Muscle layer of duodenum (tissue), 2 donors: Measurements from ENCODE around the gene LTBP4.

Experiments used
- H3K27ac ChIP-seq: one replicate; pipeline ENCODE4 v1.7.0; 2013; ENCODE audit warnings: mild to moderate bottlenecking, low read length
- H3K27me3 ChIP-seq: one replicate; pipeline ENCODE4 v1.7.0; 2013; ENCODE audit warnings: low read depth, mild to moderate bottlenecking, control low read depth, low read length
- H3K36me3 ChIP-seq, 2 donors: one replicate each; pipeline ENCODE4 v1.7.0; 2013; ENCODE audit warnings: low read length in 2 of 2, control low read depth in 1 of 2, mild to moderate bottlenecking in 1 of 2; ENCODE audit not compliant: insufficient read depth in 2 of 2, control insufficient read depth in 1 of 2
- H3K4me1 ChIP-seq, 2 donors: one replicate each; pipeline ENCODE4 v1.7.0; 2013; ENCODE audit warnings: low read length in 2 of 2, mild to moderate bottlenecking in 2 of 2, control low read depth in 1 of 2, moderate library complexity in 1 of 2; ENCODE audit not compliant: insufficient read depth in 2 of 2, control insufficient read depth in 1 of 2
- H3K4me3 ChIP-seq, 2 donors: one replicate each; pipeline ENCODE4 v1.7.0; 2013; ENCODE audit warnings: low read length in 2 of 2, low read depth in 1 of 2, mild to moderate bottlenecking in 1 of 2
- H3K9me3 ChIP-seq, 2 donors: one replicate each; pipeline ENCODE4 v1.7.0; 2013; ENCODE audit warnings: low read length in 2 of 2, control low read depth in 1 of 2, mild to moderate bottlenecking in 1 of 2; ENCODE audit not compliant: control insufficient read depth in 1 of 2
- donor health status: healthy.

LTBP4 gene

GRCh38 chr19:40565355-40565754 lies 35.8 kb upstream of the LTBP4 start:
- no peak overlapping the region for H3K4me3 ChIP-seq
- H3K9me3 ChIP-seq, result no peaks in the 10 kb centered on the region
- H3K27me3 ChIP-seq, result peaks cover 20% of the 10 kb centered on the region
- H3K36me3 ChIP-seq, result no peaks in the 10 kb centered on the region
- peaks cover 0 to 11% of the 10 kb centered on the region in 2 donors for H3K4me1 ChIP-seq
- H3K27ac ChIP-seq, result no peak overlapping the region

GRCh38 chr19:40565910-40566495 lies 35.2 kb upstream of the LTBP4 start:
- H3K36me3 ChIP-seq, result no peaks in the 10 kb centered on the region
- H3K4me1 ChIP-seq, result peaks cover 0 to 11% of the 10 kb centered on the region in 2 donors
- H3K9me3 ChIP-seq, result no peaks in the 10 kb centered on the region
- H3K27me3 ChIP-seq, result peaks cover 20% of the 10 kb centered on the region
- H3K27ac ChIP-seq, result no peak overlapping the region
- H3K4me3 ChIP-seq, result no peak overlapping the region

- H3K27ac ChIP-seq, result no peak overlapping the region
- H3K36me3 ChIP-seq, result no peaks in the 10 kb centered on the region
- peaks cover 20% of the 10 kb centered on the region for H3K27me3 ChIP-seq
- H3K4me3 ChIP-seq, result peak overlapping the region in 1 of 2 donors; percentile 51
- peaks cover 0 to 11% of the 10 kb centered on the region in 2 donors for H3K4me1 ChIP-seq
- no peaks in the 10 kb centered on the region for H3K9me3 ChIP-seq
Observed at GRCh38 chr19:40567040-40567749, 34.0 kb upstream of the LTBP4 start.

GRCh38 chr19:40567750-40568494 lies 33.2 kb upstream of the LTBP4 start:
- H3K4me3 ChIP-seq, result peak overlapping the region in 1 of 2 donors; percentile 51

GRCh38 chr19:40570313-40571004 lies 30.7 kb upstream of the LTBP4 start:
- no peak overlapping the region for H3K27ac ChIP-seq
- H3K4me1 ChIP-seq, result peaks cover 0 to 11% of the 10 kb centered on the region in 2 donors
- peak overlapping the region; percentile 49 to 53 for H3K4me3 ChIP-seq
- H3K27me3 ChIP-seq, result peaks cover 16% of the 10 kb centered on the region
- H3K36me3 ChIP-seq, result no peaks in the 10 kb centered on the region
- H3K9me3 ChIP-seq, result no peaks in the 10 kb centered on the region

More at GRCh38 chr19:40567750-40568494, 33.2 kb upstream of the LTBP4 start:
- Histone ChIP-seq H3K27ac (no peak overlapping the region), H3K36me3 (no peaks in the 10 kb centered on the region), H3K9me3 (no peaks in the 10 kb centered on the region), H3K4me1 (peaks cover 0 to 11% of the 10 kb centered on the region in 2 donors), H3K27me3 (peaks cover 20% of the 10 kb centered on the region)

- Histone ChIP-seq H3K36me3 (no peaks in the 10 kb centered on the region), H3K4me3 (peak overlapping the region in 1 of 2 donors; percentile 53), H3K27ac (no peak overlapping the region), H3K4me1 (peaks cover 0 to 13% of the 10 kb centered on the region in 2 donors), H3K9me3 (no peaks in the 10 kb centered on the region), H3K27me3 (peaks cover 11% of the 10 kb centered on the region)
Observed at GRCh38 chr19:40571005-40571318, 30.2 kb upstream of the LTBP4 start.

- H3K9me3 ChIP-seq, result no peaks in the 10 kb centered on the region
- peaks cover 0 to 16% of the 10 kb centered on the region in 2 donors for H3K4me1 ChIP-seq
- H3K36me3 ChIP-seq, result no peaks in the 10 kb centered on the region
- no peak overlapping the region for H3K4me3 ChIP-seq
- H3K27me3 ChIP-seq, result peaks cover 8% of the 10 kb centered on the region
- H3K27ac ChIP-seq, result no peak overlapping the region
Observed at GRCh38 chr19:40571831-40572495, 29.2 kb upstream of the LTBP4 start.

- Histone ChIP-seq H3K27ac (no peak overlapping the region), H3K4me3 (no peak overlapping the region), H3K9me3 (no peaks in the 10 kb centered on the region), H3K36me3 (peaks cover 0 to 5% of the 10 kb centered on the region in 2 donors), H3K4me1 (peaks cover 0 to 19% of the 10 kb centered on the region in 2 donors), H3K27me3 (no peaks in the 10 kb centered on the region)
Observed at GRCh38 chr19:40575326-40575725, 25.8 kb upstream of the LTBP4 start.

- no peaks in the 10 kb centered on the region for H3K9me3 ChIP-seq
- peaks cover 0 to 10% of the 10 kb centered on the region in 2 donors for H3K36me3 ChIP-seq
- peak overlapping the region; percentile 86 to 87 for H3K4me3 ChIP-seq
- H3K27me3 ChIP-seq, result no peaks in the 10 kb centered on the region
- no peak overlapping the region for H3K27ac ChIP-seq
- H3K4me1 ChIP-seq, result peaks cover 0 to 19% of the 10 kb centered on the region in 2 donors
Observed at GRCh38 chr19:40576151-40576584, 25.0 kb upstream of the LTBP4 start.

- Histone ChIP-seq H3K27ac (peak within 1 kb of the TSS; percentile 39), H3K36me3 (peaks cover 0 to 17% of the 10 kb centered on the region in 2 donors)
Observed at GRCh38 chr19:40576585-40577451, 24.4 kb upstream of the LTBP4 start, which contains the start of gene SHKBP1. TSS of gene SHKBP1 (plus strand) at chr19:40576873. CDS start at chr19:40576900, 27 bp downstream.

More at GRCh38 chr19:40576585-40577451, 24.4 kb upstream of the LTBP4 start, which contains the start of gene SHKBP1:
- Histone ChIP-seq H3K27me3 (no peaks in the 10 kb centered on the region), H3K4me1 (peaks cover 0 to 19% of the 10 kb centered on the region in 2 donors), H3K9me3 (no peaks in the 10 kb centered on the region), H3K4me3 (peak within 1 kb of the TSS; percentile 86 to 87)
